Anterior cingulate cortex (tissue), 58 donors: Measurements from ENCODE around the gene SLC25A30.
"Not testable (repeated sequence)": the region's sequence is repeated elsewhere in the genome, so short reads cannot be mapped to it uniquely, and the experiment has no call there.

Source experiments
- DNase-seq, 58 donors: peaks; one replicate each; lab custom pipeline; 2025; lab: John Stamatoyannopoulos, UW

SLC25A30 gene

GRCh38 chr13:45433381-45433790, 15.2 kb upstream of the SLC25A30 start:
- no peak for DNase-seq

GRCh38 chr13:45432737-45433380, 14.7 kb upstream of the SLC25A30 start:
- no peak for DNase-seq

GRCh38 chr13:45426056-45426841, 8.1 kb upstream of the SLC25A30 start:
- not testable (repeated sequence) for DNase-seq

- no peak for DNase-seq
These were observed 4.6 kb upstream of the SLC25A30 start for GRCh38 chr13:45422731-45423292.

- DNase-seq, result no peak
These were observed 1.8 kb upstream of the SLC25A30 start for GRCh38 chr13:45419945-45420344.

- not testable (repeated sequence) for DNase-seq
These were observed 1.2 kb upstream of the SLC25A30 start for GRCh38 chr13:45419389-45419788.

- DNase-seq, result no peak
These were observed 1.6 kb downstream of the SLC25A30 start for GRCh38 chr13:45416516-45417128.

- no peak for DNase-seq
These were observed 3.1 kb downstream of the SLC25A30 start for GRCh38 chr13:45415112-45415511.

- DNase-seq, result no peak
These were observed 4.3 kb downstream of the SLC25A30 start for GRCh38 chr13:45413826-45414307.

GRCh38 chr13:45412274-45413049, 5.7 kb downstream of the SLC25A30 start:
- DNase-seq, result no peak

- DNase-seq, result no peak
These were observed 6.5 kb downstream of the SLC25A30 start for GRCh38 chr13:45411631-45412030.

GRCh38 chr13:45411221-45411620, 7.0 kb downstream of the SLC25A30 start:
- no peak for DNase-seq

GRCh38 chr13:45410466-45410865, 7.7 kb downstream of the SLC25A30 start:
- no peak for DNase-seq

- no peak for DNase-seq
These were observed 8.2 kb downstream of the SLC25A30 start for GRCh38 chr13:45410001-45410400.

GRCh38 chr13:45406421-45406820, 11.8 kb downstream of the SLC25A30 start:
- DNase-seq, result no peak

GRCh38 chr13:45403081-45403480, 15.1 kb downstream of the SLC25A30 start:
- DNase-seq, result no peak

GRCh38 chr13:45402641-45403040, 15.5 kb downstream of the SLC25A30 start:
- DNase-seq, result no peak

GRCh38 chr13:45401314-45401713, 16.9 kb downstream of the SLC25A30 start:
- DNase-seq, result no peak

GRCh38 chr13:45398877-45399276, 19.3 kb downstream of the SLC25A30 start:
- no peak for DNase-seq

- DNase-seq, result no peak
These were observed 21.6 kb downstream of the SLC25A30 start for GRCh38 chr13:45396533-45397095.
